ENCODE measurements around the gene NAALADL2.
A peak's percentile ranks its signal among the peaks of the same experiment; 100 is the strongest.

NAALADL2 gene

DNA sequence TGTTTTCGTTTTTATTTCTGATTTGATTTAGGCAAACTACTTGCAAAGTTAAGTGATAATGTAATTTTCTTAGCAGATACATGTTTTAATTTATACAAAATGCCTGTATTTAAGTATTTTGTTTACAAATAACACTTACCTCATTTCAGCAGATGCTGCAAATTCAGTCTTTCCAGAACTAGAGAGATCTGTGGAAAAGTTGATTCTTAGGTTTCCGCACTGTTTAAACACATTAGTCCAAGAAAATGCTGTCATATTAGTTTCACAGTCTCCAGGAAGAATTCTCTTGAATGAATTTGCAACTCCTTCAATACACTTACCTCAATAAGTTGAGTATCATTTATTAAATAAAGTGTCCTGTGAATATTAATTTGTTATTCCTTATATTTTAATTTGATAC is 383.1 kb downstream of the NAALADL2 start:
- in situ Hi-C loops (cut with HindIII; ENCODE audit: low sequenced_read_pairs): no loop called here
- H3K4me3 ChIP-seq (ENCODE audit: low read depth, low read length): no peak overlapping the region
- TF ChIP-seq, protein P1, sequence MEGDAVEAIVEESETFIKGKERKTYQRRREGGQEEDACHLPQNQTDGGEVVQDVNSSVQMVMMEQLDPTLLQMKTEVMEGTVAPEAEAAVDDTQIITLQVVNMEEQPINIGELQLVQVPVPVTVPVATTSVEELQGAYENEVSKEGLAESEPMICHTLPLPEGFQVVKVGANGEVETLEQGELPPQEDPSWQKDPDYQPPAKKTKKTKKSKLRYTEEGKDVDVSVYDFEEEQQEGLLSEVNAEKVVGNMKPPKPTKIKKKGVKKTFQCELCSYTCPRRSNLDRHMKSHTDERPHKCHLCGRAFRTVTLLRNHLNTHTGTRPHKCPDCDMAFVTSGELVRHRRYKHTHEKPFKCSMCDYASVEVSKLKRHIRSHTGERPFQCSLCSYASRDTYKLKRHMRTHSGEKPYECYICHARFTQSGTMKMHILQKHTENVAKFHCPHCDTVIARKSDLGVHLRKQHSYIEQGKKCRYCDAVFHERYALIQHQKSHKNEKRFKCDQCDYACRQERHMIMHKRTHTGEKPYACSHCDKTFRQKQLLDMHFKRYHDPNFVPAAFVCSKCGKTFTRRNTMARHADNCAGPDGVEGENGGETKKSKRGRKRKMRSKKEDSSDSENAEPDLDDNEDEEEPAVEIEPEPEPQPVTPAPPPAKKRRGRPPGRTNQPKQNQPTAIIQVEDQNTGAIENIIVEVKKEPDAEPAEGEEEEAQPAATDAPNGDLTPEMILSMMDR (IDR thresholded peaks at IDR 0.05; ENCODE audit: low read depth, low read length): no peak
- no peak for DNase-seq (ENCODE audit: low read depth, low spot score)

GRCh38 chr3:175246234-175246633 is 387.1 kb downstream of the NAALADL2 start:
- H3K4me3 ChIP-seq (ENCODE audit: low read depth, low read length): no peak overlapping the region
- in situ Hi-C loops (cut with HindIII; ENCODE audit: low sequenced_read_pairs): no loop called here
- TF ChIP-seq, protein P1 (IDR thresholded peaks at IDR 0.05; ENCODE audit: low read depth, low read length): no peak
- DNase-seq (ENCODE audit: low read depth, low spot score): no peak

DNA sequence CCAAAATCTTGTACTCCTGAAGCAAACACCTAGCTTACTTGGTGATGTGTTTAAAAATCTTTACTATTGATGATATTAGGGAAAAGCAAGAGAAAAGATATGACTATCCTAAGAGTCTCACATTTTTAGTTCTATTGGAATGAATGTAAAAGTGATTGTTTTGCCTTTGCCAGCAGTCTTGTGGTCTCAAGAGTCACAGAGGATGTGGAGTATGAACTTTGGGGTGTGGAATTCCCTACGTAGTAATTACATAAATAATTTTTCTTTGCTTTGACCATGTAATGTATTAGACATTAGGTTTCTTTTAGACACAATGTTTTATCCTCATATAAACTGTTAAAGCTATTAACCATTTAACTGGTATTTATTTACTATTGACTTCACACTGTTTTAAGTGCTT is 387.6 kb downstream of the NAALADL2 start:
- TF ChIP-seq, protein P1 (IDR thresholded peaks at IDR 0.05; ENCODE audit: low read depth, low read length): no peak
- H3K4me3 ChIP-seq (ENCODE audit: low read depth, low read length): no peak overlapping the region
- in situ Hi-C loops (cut with HindIII; ENCODE audit: low sequenced_read_pairs): no loop called here
- DNase-seq (ENCODE audit: low read depth, low spot score): no peak

DNA sequence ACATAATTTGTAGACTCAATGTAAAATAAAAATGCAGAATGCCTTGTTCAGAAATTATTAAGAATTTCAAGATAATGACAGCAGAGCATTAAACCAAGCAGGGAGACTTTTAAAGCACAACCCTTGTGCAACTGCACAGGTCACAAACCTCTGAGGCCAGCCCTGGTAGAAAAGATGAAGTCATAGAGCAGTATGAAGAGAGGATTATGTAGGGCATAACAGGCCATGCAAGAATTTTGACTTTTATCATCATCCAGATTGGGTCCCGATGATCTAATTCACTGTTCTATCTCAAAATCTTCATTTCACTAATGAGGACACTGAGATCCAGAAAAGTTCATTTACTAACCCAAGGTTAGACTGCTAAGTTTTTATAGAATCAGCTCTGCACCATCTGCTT is 388.5 kb downstream of the NAALADL2 start:
- TF ChIP-seq, protein P1 (IDR thresholded peaks at IDR 0.05; ENCODE audit: low read depth, low read length): no peak
- in situ Hi-C loops (cut with HindIII; ENCODE audit: low sequenced_read_pairs): no loop called here
- H3K4me3 ChIP-seq (ENCODE audit: low read depth, low read length): no peak overlapping the region
- DNase-seq (ENCODE audit: low read depth, low spot score): no peak

DNA sequence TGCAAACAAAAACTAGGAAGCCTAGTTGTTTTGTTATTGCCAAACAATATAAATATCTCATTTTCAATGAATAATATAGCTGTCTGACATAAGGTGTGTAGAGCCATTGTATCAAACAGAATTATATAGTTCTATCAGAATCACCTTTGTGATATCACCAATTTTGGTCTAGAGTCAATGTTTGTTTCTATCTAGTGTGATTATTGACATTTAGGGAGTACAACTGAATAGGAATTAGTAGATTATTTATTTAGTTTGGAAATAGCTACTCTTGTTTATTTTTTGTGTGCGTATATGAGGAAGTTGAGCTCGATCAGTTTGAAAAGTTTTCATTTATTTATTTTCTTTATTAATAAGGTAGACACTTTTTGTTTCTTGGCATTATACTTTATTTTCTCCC is 389.7 kb downstream of the NAALADL2 start:
- DNase-seq (ENCODE audit: low read depth, low spot score): no peak
- in situ Hi-C loops (cut with HindIII; ENCODE audit: low sequenced_read_pairs): no loop called here
- H3K4me3 ChIP-seq (ENCODE audit: low read depth, low read length): no peak overlapping the region
- TF ChIP-seq, protein P1 (IDR thresholded peaks at IDR 0.05; ENCODE audit: low read depth, low read length): no peak

DNA sequence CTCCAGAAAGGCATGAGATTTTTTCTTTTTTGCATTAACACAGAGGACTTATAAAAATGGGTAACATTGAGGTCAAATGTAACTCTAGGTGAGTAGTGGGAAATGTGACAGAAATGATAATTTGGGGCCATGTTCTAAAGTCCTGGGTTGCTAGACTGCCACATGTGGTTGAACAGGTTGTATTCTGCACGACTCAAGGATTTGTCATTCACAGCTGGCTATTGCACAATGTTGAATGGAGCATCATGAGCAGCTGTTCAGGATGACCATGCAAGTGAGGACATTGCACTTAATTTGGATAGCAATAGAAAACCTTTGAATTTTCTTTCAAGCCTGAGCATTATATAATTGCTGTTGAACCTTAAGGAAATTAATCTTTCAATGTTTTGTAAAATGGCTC is 396.6 kb downstream of the NAALADL2 start:
- in situ Hi-C loops (cut with HindIII; ENCODE audit: low sequenced_read_pairs): no loop called here
- H3K4me3 ChIP-seq (ENCODE audit: low read depth, low read length): no peak overlapping the region
- TF ChIP-seq, protein P1 (IDR thresholded peaks at IDR 0.05; ENCODE audit: low read depth, low read length): no peak
- DNase-seq (ENCODE audit: low read depth, low spot score): peak; percentile 75

DNA sequence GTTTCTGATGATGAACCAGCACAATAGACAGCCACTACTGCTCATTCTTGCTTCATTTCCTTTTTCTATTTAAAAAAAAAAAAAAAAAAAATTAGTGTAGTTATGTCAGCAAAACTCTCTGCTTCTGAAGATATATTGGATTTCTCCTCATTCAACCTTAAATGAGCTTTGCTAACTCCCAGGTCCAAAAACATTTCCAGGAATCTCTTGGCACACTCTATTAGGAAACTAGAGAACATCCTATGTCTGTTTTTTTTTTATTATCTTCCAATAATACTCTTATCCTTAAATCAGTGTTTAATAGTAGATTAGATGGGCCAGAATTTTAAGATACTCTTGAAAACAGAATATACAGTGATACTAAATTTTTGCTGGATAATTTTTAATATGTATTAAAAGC is 398.0 kb downstream of the NAALADL2 start:
- H3K4me3 ChIP-seq (ENCODE audit: low read depth, low read length): no peak overlapping the region
- in situ Hi-C loops (cut with HindIII; ENCODE audit: low sequenced_read_pairs): no loop called here
- TF ChIP-seq, protein P1 (IDR thresholded peaks at IDR 0.05; ENCODE audit: low read depth, low read length): no peak
- DNase-seq (ENCODE audit: low read depth, low spot score): no peak
